ENCODE data around the gene ZNF205. TPM values are rescaled to one million over a fixed set of nuclear protein-coding genes. Genes with fewer than 3 reads are reported as not detected.

ZNF205 gene
- total and polyA plus RNA-seq, 2 of the 13 experiments (the other 11 are each of a cell fraction or from before 2014, with no cell fraction given), result 5.8 to 10.2 TPM

- peaks cover 0 to 3% of the 10 kb centered on the region in 2 experiments; a peak in 1 of 5 replicates for H3K36me3 ChIP-seq (replicated peaks in 1 of 2; ENCODE audit: control insufficient read depth in 1 of 2, insufficient read depth in 2 of 2, low read length in 2 of 2)
- H3K9ac ChIP-seq (ENCODE audit: insufficient read depth, low read depth, low read length), result no peak overlapping the region
- in situ Hi-C loops (cut with HindIII; ENCODE audit: extremely low pct_ligation_motif_present, low pct_unique_long_range_greater_than_20kb), result no loop called here
- H3K79me2 ChIP-seq (ENCODE audit: insufficient read depth, low read length), result no peaks in the 10 kb centered on the region
- intact Hi-C loops (cut with micrococcal nuclease; ENCODE audit: unreplicated experiment), result no loop called here
- no peak for TF ChIP-seq RBAK (CRISPR knock-in tag; IDR thresholded peaks at IDR 0.05)
- TF ChIP-seq ZNF598 (CRISPR knock-in tag; IDR thresholded peaks at IDR 0.05; ENCODE audit: borderline replicate concordance), result no peak
- 0 out of 2 replicates have a peak, but pooled peaks have one; percentile 9 for TF ChIP-seq ZNF770 (CRISPR knock-in tag; IDR thresholded peaks at IDR 0.05)
- TF ChIP-seq NFIC (IDR thresholded peaks at IDR 0.05; ENCODE audit: low read length), result no peak
- TF ChIP-seq ZNF550 (CRISPR knock-in tag; IDR thresholded peaks at IDR 0.05; ENCODE audit: borderline replicate concordance), result no peak
- no peak for TF ChIP-seq ADNP (CRISPR knock-in tag; IDR thresholded peaks at IDR 0.05)
- TF ChIP-seq MED1 (CRISPR knock-in tag; IDR thresholded peaks at IDR 0.05), result no peak
- no peak for TF ChIP-seq YEATS4 (CRISPR knock-in tag; IDR thresholded peaks at IDR 0.05; ENCODE audit: borderline replicate concordance)
- TF ChIP-seq MTF1 (CRISPR knock-in tag; IDR thresholded peaks at IDR 0.05), result no peak
- no peak for TF ChIP-seq ARID4A (CRISPR knock-in tag; IDR thresholded peaks at IDR 0.05; ENCODE audit: borderline replicate concordance)
- peak; percentile 85 for TF ChIP-seq ZNF121 (CRISPR knock-in tag; IDR thresholded peaks at IDR 0.05)
- peak overlapping the region in 1 of 3 experiments; percentile 81; a peak in 1 of 6 replicates for H3K4me3 ChIP-seq (replicated peaks in 1 of 3; ENCODE audit: insufficient read depth in 1 of 3, low read depth in 2 of 3, low read length in 3 of 3)
- POLR2A ChIA-PET, result interaction anchor here (2.4 kb wide), 1 partner anchor 12 kb away, joined by 10 read pairs; the partner anchor contains the start of gene ZNF213
- no peak for DNase-seq (ENCODE audit: low spot score)
- no peak overlapping the region for H2AFZ ChIP-seq (ENCODE audit: low read length)
- WGBS (ENCODE audit: low lambda C conversion rate), result 56% methylated on average over 8 of the region's 8 CpGs
- H3K27ac ChIP-seq (ENCODE audit: extremely low read length, insufficient read depth, low read length), result no peak overlapping the region
- FAIRE-seq, result no peak
- no peaks in the 10 kb centered on the region; a peak in 1 of 5 replicates for H3K27me3 ChIP-seq (ENCODE audit: control insufficient read depth in 1 of 2, insufficient read depth in 2 of 2, low read length in 2 of 2)
- H3K9me3 ChIP-seq (ENCODE audit: low read length), result no peaks in the 10 kb centered on the region
- no TSS peak for BruUV-seq (replicated peaks)
- no peaks in the 10 kb centered on the region for H4K20me1 ChIP-seq (ENCODE audit: insufficient read depth, low read length)
- peak overlapping the region; percentile 96 for H3K4me2 ChIP-seq (ENCODE audit: low read depth, low read length)
- CTCF ChIA-PET (ENCODE audit: low intra/inter-chr PET ratio, low total read pairs), result no interaction called here
- ATAC-seq, result no peak
- H3K4me1 ChIP-seq (ENCODE audit: insufficient read depth, low read length), result peaks cover 25% of the 10 kb centered on the region
These were observed 10.7 kb downstream of the ZNF205 start for GRCh38 chr16:3122926-3123570.

Measured in HepG2 (cell line).